Colonic mucosa (tissue), 4 donors: Measurements from ENCODE around the gene GPC5. TPM values are rescaled to one million over a fixed set of nuclear protein-coding genes. Genes with fewer than 3 reads are reported as not detected.

Experiments
- DNase-seq: peaks from one replicate; pipeline ENCODE4 v3.0.0-alpha.2; 2020
- H3K27ac ChIP-seq: fragments of 200-600 bp; one replicate; pipeline ENCODE4 v1.8.0; 2021
- H3K27me3 ChIP-seq: fragments of 200-600 bp; one replicate; pipeline ENCODE4 v1.8.0; 2021
- H3K36me3 ChIP-seq: fragments of 200-600 bp; one replicate; pipeline ENCODE4 v1.8.0; 2021
- H3K4me1 ChIP-seq: fragments of 200-600 bp; one replicate; pipeline ENCODE4 v1.8.0; 2021; ENCODE audit warnings: mild to moderate bottlenecking
- H3K4me3 ChIP-seq: fragments of 200-600 bp; one replicate; pipeline ENCODE4 v1.8.0; 2021
- H3K9ac ChIP-seq, 2 donors: one replicate each; pipeline ENCODE4 v1.7.0; 2013; ENCODE audit warnings: control low read depth in 2 of 2, low read depth in 2 of 2, low read length in 2 of 2
- H3K9me3 ChIP-seq: fragments of 200-600 bp; one replicate; pipeline ENCODE4 v1.8.0; 2021
- intact Hi-C: fragments of 100-400 bp; cut with DNase I; formaldehyde crosslinking; loops from one replicate; pipeline ENCODE4 v1.14.1; 2022
- total RNA-seq, 2 donors: library from RNA; stranded (reverse); fragmentation: NEBNext Ultra II Directional in 1 of 2; extraction: Animal tissue kit (Norgen Biotek cat#: 25700) in 1 of 2; gene quantifications; one replicate each; pipeline ENCODE4 v1.2.1, GENCODE V29; 2021
- TF ChIP-seq, protein P1 (sequence below): fragments of 200-600 bp; IDR thresholded peaks from one replicate; pipeline ENCODE4 v1.8.0; 2022; ENCODE audit warnings: antibody characterized with exemption, mild to moderate bottlenecking
- donor health status: healthy.
- donor health status: DM: no; HTN: no; CAD: no.
- donor health status: DM: no; HTN: no; CAD: no.

Gene GPC5
- total RNA-seq, 2 donors from 2014 or later: 0.42 TPM; not detected in 1

GRCh38 chr13:91464336-91464735 is 65.9 kb downstream of the GPC5 start:
- Histone ChIP-seq H3K27ac (no peak overlapping the region), H3K9ac (no peak overlapping the region), H3K36me3 (no peaks in the 10 kb centered on the region), H3K4me3 (no peak overlapping the region), H3K9me3 (no peaks in the 10 kb centered on the region), H3K27me3 (no peaks in the 10 kb centered on the region), H3K4me1 (no peaks in the 10 kb centered on the region)
- DNase-seq: no peak
- TF ChIP-seq, protein P1, sequence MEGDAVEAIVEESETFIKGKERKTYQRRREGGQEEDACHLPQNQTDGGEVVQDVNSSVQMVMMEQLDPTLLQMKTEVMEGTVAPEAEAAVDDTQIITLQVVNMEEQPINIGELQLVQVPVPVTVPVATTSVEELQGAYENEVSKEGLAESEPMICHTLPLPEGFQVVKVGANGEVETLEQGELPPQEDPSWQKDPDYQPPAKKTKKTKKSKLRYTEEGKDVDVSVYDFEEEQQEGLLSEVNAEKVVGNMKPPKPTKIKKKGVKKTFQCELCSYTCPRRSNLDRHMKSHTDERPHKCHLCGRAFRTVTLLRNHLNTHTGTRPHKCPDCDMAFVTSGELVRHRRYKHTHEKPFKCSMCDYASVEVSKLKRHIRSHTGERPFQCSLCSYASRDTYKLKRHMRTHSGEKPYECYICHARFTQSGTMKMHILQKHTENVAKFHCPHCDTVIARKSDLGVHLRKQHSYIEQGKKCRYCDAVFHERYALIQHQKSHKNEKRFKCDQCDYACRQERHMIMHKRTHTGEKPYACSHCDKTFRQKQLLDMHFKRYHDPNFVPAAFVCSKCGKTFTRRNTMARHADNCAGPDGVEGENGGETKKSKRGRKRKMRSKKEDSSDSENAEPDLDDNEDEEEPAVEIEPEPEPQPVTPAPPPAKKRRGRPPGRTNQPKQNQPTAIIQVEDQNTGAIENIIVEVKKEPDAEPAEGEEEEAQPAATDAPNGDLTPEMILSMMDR: no peak
- intact Hi-C loops: no loop called here

GRCh38 chr13:91467236-91467635 is 68.8 kb downstream of the GPC5 start:
- TF ChIP-seq, protein P1: no peak

DNA sequence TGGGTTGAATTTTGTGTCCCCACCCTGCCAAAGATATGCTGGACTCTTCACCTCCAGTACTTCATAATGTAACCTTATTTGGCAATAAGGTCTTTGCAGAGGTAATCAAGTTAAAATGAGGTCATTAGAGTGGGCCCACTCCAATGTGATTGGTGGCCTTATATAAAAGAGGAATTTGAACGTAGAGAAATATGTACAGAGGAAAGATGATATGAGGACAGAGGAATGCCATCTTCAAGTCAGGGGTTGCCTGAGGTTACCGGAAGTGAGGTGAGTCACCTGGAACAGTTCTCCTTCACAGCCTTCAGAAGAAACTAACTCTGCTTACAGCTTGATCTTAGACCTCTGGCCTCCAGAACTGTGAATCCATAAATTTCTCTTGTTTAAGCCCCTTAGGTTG is 69.9 kb downstream of the GPC5 start:
- no peak for DNase-seq
- no peaks in the 10 kb centered on the region for H3K9me3 ChIP-seq
- H3K27me3 ChIP-seq: no peaks in the 10 kb centered on the region

More at GRCh38 chr13:91467236-91467635, 68.8 kb downstream of the GPC5 start:
- Histone ChIP-seq H3K27ac (no peak overlapping the region), H3K4me3 (no peak overlapping the region), H3K9ac (no peak overlapping the region), H3K27me3 (no peaks in the 10 kb centered on the region), H3K9me3 (no peaks in the 10 kb centered on the region), H3K36me3 (no peaks in the 10 kb centered on the region), H3K4me1 (no peaks in the 10 kb centered on the region)
- no peak for DNase-seq
- intact Hi-C loops: no loop called here

DNA sequence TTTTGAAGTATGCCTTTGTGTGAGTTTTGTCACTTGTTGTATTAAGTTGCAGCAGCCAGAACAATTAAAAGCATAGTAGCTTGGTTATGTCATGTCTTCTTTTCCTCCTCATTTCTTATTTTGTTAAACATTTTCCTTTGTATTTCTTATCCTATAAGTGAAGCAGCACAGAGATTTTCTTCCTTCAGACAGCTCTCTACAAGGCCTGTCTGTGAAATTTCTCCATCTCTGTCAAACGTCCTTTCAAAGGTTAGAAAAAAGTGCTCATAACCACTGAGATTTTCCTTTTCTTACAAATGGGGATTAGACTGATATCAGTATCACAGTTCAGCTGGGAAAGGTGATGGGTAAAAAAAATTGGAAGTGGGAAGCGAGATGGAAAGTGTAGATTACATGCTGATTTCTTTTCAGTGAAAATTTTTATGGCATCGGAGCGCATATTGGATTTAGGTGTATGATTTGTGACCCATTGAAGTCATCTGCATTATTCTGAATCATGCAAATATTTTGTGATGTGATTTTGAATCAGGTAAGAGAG is 71.7 kb downstream of the GPC5 start:
- Histone ChIP-seq H3K27ac (no peak overlapping the region), H3K27me3 (no peaks in the 10 kb centered on the region), H3K9me3 (no peaks in the 10 kb centered on the region), H3K4me3 (no peak overlapping the region), H3K9ac (no peak overlapping the region), H3K4me1 (no peaks in the 10 kb centered on the region), H3K36me3 (no peaks in the 10 kb centered on the region)
- intact Hi-C loops: no loop called here
- DNase-seq: no peak
- TF ChIP-seq, protein P1: no peak

More for the DNA sequence above, 69.9 kb downstream of the GPC5 start:
- no peaks in the 10 kb centered on the region for H3K36me3 ChIP-seq
- intact Hi-C loops: no loop called here
- H3K4me3 ChIP-seq: no peak overlapping the region
- no peak overlapping the region for H3K27ac ChIP-seq
- H3K4me1 ChIP-seq: no peaks in the 10 kb centered on the region
- no peak overlapping the region for H3K9ac ChIP-seq
- TF ChIP-seq, protein P1: no peak

- no peaks in the 10 kb centered on the region for H3K27me3 ChIP-seq
- no peaks in the 10 kb centered on the region for H3K9me3 ChIP-seq
- H3K9ac ChIP-seq: no peak overlapping the region
- no peak overlapping the region for H3K27ac ChIP-seq
- intact Hi-C loops: no loop called here
- no peaks in the 10 kb centered on the region for H3K4me1 ChIP-seq
- no peaks in the 10 kb centered on the region for H3K36me3 ChIP-seq
- H3K4me3 ChIP-seq: no peak overlapping the region
- TF ChIP-seq, protein P1: no peak
- no peak for DNase-seq
Observed at GRCh38 chr13:91470681-91471080, 72.3 kb downstream of the GPC5 start.
